H1 (cell line): Measurements from ENCODE around the gene C2orf92. TPM values are rescaled to one million over a fixed set of nuclear protein-coding genes. Genes with fewer than 3 reads are reported as not detected.

ENCODE experiments used
- CBX5 ChIP-seq: fragments of 300-800, 300-1000 bp; sonication (generic); IDR thresholded peaks from 2 replicates; pipeline ENCODE4 v1.7.1; 2016; ENCODE audit warnings: antibody characterized with exemption, low read length, low read depth
- polyA plus RNA-seq, 7 experiments: library from polyadenylated mRNA; depleted of rRNA in 3 of 7; stranded (reverse) in 5 of 7; unstranded in 2 of 7; fragments of >200 nt in 5 of 7; fragments of 200-250 nt in 2 of 7; gene quantifications; 1 replicate in 5 of 7; 2 replicates in 1 of 7; 4 replicates in 1 of 7; pipeline versions ENCODE4 v1.2.1 to v1.2.3, GENCODE V29; 2011 to 2013; ENCODE audit warnings: missing spikeins in 2 of 7, mixed read lengths in 2 of 7
- total RNA-seq: library from RNA; stranded (reverse); fragmentation: NEBNext Ultra II Directional; extraction: Animal tissue kit (Norgen Biotek cat#: 25700); gene quantifications from 2 replicates; pipeline ENCODE4 v1.2.1, GENCODE V29; 2021
- TF ChIP-seq, protein P1 (sequence below): fragments of 300-600 bp; sonication (generic); IDR thresholded peaks from 2 replicates; pipeline ENCODE4 v1.7.1; 2012; ENCODE audit warnings: low read length, moderate library complexity, mild to moderate bottlenecking, inconsistent platforms; ENCODE audit not compliant: insufficient replicate concordance

Gene C2orf92
- total and polyA plus RNA-seq, 2 of the 8 experiments (the other 6 are each of a cell fraction or from before 2014, with no cell fraction given), result 2.3 to 3.7 TPM

DNA sequence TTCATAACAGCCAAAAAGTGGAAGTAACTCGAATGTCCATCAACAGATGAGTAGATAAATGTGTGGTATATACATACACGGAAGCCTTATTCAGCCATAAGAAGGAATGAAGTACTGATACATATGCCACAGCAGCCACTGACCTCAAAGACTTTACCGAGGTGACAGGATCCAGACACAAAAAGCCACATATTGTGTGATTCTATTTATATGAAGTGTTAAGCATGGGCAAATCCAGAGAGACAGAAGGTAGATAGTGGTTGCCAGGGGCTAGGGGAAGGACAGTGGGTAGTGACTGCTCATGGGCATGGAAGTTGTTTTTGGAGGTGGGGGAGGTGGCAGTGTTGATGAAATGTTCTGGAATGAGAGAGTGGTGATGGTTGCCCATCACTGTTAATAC is 77.8 kb downstream of the C2orf92 start (continued):
- TF ChIP-seq, protein P1, sequence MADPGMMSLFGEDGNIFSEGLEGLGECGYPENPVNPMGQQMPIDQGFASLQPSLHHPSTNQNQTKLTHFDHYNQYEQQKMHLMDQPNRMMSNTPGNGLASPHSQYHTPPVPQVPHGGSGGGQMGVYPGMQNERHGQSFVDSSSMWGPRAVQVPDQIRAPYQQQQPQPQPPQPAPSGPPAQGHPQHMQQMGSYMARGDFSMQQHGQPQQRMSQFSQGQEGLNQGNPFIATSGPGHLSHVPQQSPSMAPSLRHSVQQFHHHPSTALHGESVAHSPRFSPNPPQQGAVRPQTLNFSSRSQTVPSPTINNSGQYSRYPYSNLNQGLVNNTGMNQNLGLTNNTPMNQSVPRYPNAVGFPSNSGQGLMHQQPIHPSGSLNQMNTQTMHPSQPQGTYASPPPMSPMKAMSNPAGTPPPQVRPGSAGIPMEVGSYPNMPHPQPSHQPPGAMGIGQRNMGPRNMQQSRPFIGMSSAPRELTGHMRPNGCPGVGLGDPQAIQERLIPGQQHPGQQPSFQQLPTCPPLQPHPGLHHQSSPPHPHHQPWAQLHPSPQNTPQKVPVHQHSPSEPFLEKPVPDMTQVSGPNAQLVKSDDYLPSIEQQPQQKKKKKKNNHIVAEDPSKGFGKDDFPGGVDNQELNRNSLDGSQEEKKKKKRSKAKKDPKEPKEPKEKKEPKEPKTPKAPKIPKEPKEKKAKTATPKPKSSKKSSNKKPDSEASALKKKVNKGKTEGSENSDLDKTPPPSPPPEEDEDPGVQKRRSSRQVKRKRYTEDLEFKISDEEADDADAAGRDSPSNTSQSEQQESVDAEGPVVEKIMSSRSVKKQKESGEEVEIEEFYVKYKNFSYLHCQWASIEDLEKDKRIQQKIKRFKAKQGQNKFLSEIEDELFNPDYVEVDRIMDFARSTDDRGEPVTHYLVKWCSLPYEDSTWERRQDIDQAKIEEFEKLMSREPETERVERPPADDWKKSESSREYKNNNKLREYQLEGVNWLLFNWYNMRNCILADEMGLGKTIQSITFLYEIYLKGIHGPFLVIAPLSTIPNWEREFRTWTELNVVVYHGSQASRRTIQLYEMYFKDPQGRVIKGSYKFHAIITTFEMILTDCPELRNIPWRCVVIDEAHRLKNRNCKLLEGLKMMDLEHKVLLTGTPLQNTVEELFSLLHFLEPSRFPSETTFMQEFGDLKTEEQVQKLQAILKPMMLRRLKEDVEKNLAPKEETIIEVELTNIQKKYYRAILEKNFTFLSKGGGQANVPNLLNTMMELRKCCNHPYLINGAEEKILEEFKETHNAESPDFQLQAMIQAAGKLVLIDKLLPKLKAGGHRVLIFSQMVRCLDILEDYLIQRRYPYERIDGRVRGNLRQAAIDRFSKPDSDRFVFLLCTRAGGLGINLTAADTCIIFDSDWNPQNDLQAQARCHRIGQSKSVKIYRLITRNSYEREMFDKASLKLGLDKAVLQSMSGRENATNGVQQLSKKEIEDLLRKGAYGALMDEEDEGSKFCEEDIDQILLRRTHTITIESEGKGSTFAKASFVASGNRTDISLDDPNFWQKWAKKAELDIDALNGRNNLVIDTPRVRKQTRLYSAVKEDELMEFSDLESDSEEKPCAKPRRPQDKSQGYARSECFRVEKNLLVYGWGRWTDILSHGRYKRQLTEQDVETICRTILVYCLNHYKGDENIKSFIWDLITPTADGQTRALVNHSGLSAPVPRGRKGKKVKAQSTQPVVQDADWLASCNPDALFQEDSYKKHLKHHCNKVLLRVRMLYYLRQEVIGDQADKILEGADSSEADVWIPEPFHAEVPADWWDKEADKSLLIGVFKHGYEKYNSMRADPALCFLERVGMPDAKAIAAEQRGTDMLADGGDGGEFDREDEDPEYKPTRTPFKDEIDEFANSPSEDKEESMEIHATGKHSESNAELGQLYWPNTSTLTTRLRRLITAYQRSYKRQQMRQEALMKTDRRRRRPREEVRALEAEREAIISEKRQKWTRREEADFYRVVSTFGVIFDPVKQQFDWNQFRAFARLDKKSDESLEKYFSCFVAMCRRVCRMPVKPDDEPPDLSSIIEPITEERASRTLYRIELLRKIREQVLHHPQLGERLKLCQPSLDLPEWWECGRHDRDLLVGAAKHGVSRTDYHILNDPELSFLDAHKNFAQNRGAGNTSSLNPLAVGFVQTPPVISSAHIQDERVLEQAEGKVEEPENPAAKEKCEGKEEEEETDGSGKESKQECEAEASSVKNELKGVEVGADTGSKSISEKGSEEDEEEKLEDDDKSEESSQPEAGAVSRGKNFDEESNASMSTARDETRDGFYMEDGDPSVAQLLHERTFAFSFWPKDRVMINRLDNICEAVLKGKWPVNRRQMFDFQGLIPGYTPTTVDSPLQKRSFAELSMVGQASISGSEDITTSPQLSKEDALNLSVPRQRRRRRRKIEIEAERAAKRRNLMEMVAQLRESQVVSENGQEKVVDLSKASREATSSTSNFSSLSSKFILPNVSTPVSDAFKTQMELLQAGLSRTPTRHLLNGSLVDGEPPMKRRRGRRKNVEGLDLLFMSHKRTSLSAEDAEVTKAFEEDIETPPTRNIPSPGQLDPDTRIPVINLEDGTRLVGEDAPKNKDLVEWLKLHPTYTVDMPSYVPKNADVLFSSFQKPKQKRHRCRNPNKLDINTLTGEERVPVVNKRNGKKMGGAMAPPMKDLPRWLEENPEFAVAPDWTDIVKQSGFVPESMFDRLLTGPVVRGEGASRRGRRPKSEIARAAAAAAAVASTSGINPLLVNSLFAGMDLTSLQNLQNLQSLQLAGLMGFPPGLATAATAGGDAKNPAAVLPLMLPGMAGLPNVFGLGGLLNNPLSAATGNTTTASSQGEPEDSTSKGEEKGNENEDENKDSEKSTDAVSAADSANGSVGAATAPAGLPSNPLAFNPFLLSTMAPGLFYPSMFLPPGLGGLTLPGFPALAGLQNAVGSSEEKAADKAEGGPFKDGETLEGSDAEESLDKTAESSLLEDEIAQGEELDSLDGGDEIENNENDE, result no peak
- no peak for TF ChIP-seq CBX5
